ENCODE data around the gene MND1. TPM values are rescaled to one million over a fixed set of nuclear protein-coding genes. Genes with fewer than 3 reads are reported as not detected.
A peak's percentile ranks its signal among the peaks of the same experiment; 100 is the strongest.

Gene MND1
- total RNA-seq, 1 donor from 2014 or later = not detected

DNA sequence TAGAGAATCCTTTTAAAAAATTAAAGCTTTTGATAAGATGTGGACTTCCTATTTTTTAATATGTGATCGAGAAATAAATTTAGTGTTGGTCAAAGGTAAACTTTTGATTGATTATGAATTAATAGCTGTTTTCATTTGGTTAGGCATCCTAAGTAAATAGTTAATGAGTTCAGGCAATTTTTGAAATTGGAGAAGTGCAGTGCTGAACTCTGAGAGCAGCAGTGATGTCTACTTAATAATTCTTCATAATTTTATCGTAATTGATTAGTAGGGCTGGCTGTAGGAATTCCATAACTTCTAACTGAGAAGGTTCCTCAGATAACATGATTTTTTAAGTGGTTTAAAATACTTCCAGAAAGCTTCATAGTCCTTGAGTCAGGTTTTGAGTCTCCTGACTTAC is 1.5 kb downstream of the MND1 start:
- ATAC-seq (no peak), DNase-seq (ENCODE audit: low spot score) (no peak)

- ATAC-seq = no peak
- DNase-seq (ENCODE audit: low spot score) = no peak
Observed at GRCh38 chr4:153346563-153346962, 2.1 kb downstream of the MND1 start.

DNA sequence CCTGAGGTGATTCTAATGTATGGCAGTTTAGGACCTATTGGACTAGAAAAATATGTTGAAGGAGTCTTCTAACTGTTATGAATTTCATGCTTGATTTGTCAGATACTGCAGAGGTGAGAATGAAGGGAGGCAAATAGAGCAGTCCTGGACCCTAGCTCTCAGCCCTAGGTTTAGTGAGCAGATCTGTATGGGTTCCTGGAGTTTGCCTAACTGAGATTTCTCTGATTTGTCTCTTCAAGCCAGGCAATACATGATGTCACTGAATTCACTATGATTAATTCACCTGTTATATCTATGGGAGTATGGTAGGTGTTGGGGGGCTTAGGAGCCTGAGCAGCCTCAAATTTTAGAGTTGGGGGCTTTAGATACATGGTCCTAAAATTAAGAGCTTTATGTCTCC is 2.6 kb downstream of the MND1 start:
- ATAC-seq = no peak
- DNase-seq (ENCODE audit: low spot score) = no peak

DNA sequence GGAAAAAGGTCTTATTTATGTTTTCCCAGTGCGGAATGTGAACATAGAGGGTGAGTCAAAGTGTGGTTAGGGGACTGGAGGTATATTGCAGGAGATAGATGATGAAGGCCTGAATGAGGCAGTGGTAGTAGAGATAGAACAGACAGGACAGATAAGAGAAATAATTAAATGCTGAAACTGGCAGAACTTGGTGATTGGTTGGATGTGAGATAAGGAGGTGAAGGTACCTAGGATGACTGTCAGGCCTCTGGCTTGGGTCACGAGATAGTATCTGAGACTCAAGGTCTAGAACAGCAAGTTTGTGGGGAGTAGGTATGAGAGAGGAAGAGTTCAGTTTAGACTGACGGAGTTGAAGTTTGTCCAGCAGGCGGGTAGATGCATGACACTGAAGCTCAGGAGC is 3.5 kb downstream of the MND1 start:
- ATAC-seq (no peak), DNase-seq (ENCODE audit: low spot score) (no peak)

DNA sequence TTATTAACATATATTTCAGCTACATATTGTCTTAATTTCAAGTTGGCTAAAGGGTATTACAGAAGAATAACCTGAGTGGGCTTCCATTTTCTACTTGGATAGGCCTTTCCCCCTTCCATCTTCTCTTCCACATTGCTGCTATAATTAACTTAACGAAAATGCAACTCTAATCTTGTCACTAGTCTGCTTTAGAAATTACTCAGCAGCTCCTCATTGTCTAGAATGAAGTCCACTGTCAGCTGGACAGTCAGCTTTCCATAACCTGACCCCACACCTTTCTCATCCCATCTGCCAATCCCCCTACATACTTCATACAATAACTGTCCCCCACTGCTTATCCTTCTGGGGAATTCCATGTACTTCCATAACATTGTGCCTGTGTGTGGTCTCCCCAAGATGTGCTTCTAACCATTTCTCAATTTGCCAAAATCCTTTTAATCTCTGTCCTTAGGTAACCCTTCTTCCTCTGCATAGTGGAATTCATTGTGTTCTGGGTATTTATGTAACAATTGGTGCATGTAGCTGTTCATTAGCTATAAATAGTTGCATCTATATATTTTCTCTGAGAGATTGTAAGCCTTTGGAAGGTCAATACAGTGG is 4.8 kb downstream of the MND1 start:
- no peak for ATAC-seq

GRCh38 chr4:153362184-153362583 is 17.7 kb downstream of the MND1 start:
- ATAC-seq (no peak), DNase-seq (ENCODE audit: low spot score) (no peak)

More for the DNA sequence above, 4.8 kb downstream of the MND1 start:
- DNase-seq (ENCODE audit: low spot score) = no peak

- ATAC-seq (no peak), DNase-seq (ENCODE audit: low spot score) (no peak)
Observed at GRCh38 chr4:153364061-153364460, 19.6 kb downstream of the MND1 start.

GRCh38 chr4:153365003-153365402 is 20.5 kb downstream of the MND1 start:
- DNase-seq (ENCODE audit: low spot score) (no peak), ATAC-seq (no peak)

DNA sequence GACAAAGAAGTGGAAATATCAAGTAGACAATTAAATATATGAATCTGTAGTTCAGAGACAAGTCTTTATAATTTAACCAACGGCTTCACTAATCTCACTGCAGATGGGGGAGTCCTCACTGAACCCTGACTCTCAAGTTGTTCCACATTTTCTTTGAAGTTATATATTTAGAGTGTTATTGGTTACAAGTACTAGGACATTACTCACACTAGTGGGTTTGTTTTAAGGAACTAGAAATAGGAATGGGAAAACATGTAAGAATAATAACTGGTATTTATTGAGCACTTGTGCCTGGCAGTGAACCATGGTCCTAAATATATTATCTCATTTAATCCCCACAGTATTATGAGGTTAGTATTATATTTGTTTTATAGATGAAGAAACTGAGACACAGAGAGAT is 22.0 kb downstream of the MND1 start:
- ATAC-seq = no peak
- no peak for DNase-seq (ENCODE audit: low spot score)

DNA sequence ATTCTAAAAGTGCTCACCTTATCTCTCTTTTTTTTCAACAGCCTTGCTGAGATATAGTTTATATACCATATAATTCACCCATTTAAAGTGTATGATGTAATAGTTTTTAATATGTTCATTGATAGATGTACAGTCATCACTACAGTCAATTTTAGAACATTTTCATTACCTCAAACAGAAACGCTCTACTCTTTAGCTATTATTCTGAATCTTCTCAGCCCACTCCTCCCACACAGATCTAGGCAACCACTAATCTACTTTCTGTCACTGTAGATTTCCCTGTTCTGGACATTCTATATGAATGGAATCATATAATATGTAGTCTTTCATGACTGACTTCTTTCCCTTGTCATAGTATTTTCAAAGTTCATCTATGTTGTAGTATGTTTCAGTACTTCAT is 22.6 kb downstream of the MND1 start:
- ATAC-seq (no peak), DNase-seq (ENCODE audit: low spot score) (no peak)

DNA sequence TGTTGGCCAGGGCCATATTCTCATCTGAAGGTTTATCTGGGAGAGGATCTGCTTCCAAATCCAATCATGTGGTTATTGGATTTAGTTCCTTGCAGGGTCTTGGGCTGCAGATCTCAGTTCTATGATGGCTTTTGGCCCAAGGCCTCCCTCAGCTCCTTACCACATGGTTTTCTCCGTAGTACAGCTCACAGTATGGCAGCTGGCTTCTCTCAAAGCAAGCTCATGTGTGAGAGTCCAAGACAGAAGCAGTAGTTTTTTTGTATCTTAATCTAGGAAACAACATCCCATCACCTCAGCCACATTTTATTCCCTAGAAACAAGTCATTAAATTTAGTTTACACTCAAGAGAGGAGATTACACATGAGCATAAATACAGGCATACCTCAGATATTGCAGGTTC is 24.5 kb downstream of the MND1 start:
- DNase-seq (ENCODE audit: low spot score) = no peak
- ATAC-seq = no peak

DNA sequence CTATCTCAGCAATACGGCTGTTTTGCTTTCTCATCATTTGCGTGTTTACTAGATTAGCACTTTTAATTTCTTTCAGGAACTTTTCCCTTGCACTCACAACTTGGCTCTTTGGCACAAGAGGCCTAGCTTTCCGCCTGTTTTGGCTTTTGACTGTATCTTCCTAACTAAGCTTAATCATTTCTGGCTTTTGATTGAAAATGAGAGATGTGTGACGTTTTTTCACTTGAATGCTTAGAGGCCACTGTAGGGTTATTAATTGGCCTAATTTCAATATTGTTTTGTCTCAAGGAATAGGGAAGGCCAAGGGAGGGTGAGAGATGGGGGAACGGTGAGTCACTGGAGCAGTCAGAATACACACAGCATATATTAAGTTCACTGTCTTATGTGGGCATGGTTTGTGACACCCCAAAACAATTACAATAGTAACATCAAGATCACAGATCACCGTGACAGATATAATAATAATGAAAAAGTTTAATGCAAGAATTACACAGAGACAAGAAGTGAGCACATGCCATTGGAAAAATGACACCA is 27.3 kb downstream of the MND1 start:
- DNase-seq (ENCODE audit: low spot score) (no peak), ATAC-seq (no peak)

GRCh38 chr4:153372967-153373562 is 28.6 kb downstream of the MND1 start:
- no peak for ATAC-seq
- no peak for DNase-seq (ENCODE audit: low spot score)

- DNase-seq (ENCODE audit: low spot score) = no peak
- no peak for ATAC-seq
Observed at GRCh38 chr4:153374442-153374841, 30.0 kb downstream of the MND1 start.

- DNase-seq (ENCODE audit: low spot score) (no peak), ATAC-seq (no peak)
Observed at GRCh38 chr4:153375303-153375702, 30.8 kb downstream of the MND1 start.

GRCh38 chr4:153383131-153383530 is 38.6 kb downstream of the MND1 start:
- DNase-seq (ENCODE audit: low spot score) (no peak), ATAC-seq (no peak)

DNA sequence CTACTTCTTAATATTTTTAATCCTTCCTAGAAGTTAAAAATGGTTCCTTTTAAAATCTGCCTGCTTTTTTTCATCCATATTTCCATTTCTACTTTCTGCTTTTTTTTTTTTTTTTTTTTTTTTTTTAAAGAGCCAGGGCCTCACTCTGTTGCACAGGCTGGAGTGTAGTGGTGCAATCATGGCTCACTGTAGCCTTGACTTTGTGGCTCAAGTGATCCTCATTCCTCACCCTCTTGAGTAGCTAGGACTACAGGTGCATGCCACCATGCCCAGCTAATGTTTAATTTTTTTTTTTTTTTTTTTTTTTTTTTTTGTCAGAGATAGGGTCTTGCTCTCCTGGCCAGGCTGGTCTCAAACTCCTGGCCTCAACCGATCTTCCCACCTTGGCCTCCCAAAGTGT is 39.7 kb downstream of the MND1 start:
- ATAC-seq = no peak

GRCh38 chr4:153385784-153386183 is 41.3 kb downstream of the MND1 start:
- peak; percentile 84 for ATAC-seq
- DNase-seq (ENCODE audit: low spot score) = no peak

More for the DNA sequence above, 39.7 kb downstream of the MND1 start:
- no peak for DNase-seq (ENCODE audit: low spot score)

GRCh38 chr4:153387981-153388380 is 43.5 kb downstream of the MND1 start:
- ATAC-seq (no peak), DNase-seq (ENCODE audit: low spot score) (no peak)

GRCh38 chr4:153393397-153393796 is 48.9 kb downstream of the MND1 start:
- ATAC-seq = no peak

GRCh38 chr4:153394945-153395344 is 50.5 kb downstream of the MND1 start:
- ATAC-seq (no peak), DNase-seq (ENCODE audit: low spot score) (no peak)

More at GRCh38 chr4:153393397-153393796, 48.9 kb downstream of the MND1 start:
- no peak for DNase-seq (ENCODE audit: low spot score)

GRCh38 chr4:153398713-153399112 is 54.2 kb downstream of the MND1 start:
- ATAC-seq = no peak
- no peak for DNase-seq (ENCODE audit: low spot score)

DNA sequence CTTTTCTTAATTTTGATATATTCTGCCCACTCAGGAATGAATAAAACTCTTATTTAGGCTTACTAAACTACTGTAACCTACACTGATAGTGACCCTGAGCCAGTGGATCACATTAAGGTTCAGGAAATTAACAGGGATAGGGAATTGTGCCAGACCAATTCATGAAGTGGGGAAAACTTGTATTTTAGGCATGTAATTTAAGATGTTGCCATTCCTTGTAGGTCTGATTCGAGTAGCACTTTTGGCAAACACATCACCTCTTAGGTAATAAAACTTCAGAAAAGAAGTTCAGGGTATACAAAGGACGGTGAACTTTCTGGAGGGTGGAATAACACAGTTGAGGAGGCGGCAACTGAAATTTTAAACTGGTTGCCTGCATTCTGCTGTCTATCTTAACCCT is 54.9 kb downstream of the MND1 start:
- ATAC-seq = no peak
- DNase-seq (ENCODE audit: low spot score) = no peak
